K562 (cell line): ENCODE data around the gene NPR1. TPM values are rescaled to one million over a fixed set of nuclear protein-coding genes. Genes with fewer than 3 reads are reported as not detected.

ENCODE experiments used
- ATAC-seq: fragments of 200-7000 bp; cut with Tn5 transposase; 3 replicates; pipeline ENCODE4 v1.9.1; 2020; ENCODE audit warnings: moderate library complexity
- BruUV-seq: library from RNA; stranded (reverse); fragments of 400-500 nt; replicated peaks from 2 replicates; lab custom pipeline; 2021; lab: Mats Ljungman, UMichigan
- CTCF ChIA-PET: fragments of 300-600 bp; formaldehyde crosslinking; extraction: SDS; loops from one replicate; lab custom pipeline; 2021; ENCODE audit warnings: low intra/inter-chr PET ratio; lab: Yijun Ruan, JAX
- POLR2A ChIA-PET: fragments of 300-600, 350-650 bp; sonication (Branson Sonifier 250); formaldehyde crosslinking; extraction: SDS; loops from one replicate; lab custom pipeline; 2021; ENCODE audit warnings: antibody characterized with exemption, inconsistent platforms; lab: Yijun Ruan, JAX
- DNase-seq, 4 experiments: peaks; one replicate each; pipeline versions ENCODE4 v3.0.0 to v3.0.0-alpha.2; 2011 to 2018; ENCODE audit warnings: low spot score in 3 of 4, mixed read lengths in 3 of 4; ENCODE audit errors: extremely low read depth in 1 of 4
- FAIRE-seq: peaks from 2 replicates; lab custom pipeline; 2011; peaks lifted over from hg19 to GRCh38; lab: Jason Lieb, UNC
- H2AFZ ChIP-seq: 2 replicates; pipeline ENCODE4 v1.6.0; 2011; ENCODE audit warnings: low read depth, low read length, control low read depth, inconsistent platforms
- H3K27ac ChIP-seq: fragments of 200-600 bp; 3 replicates; pipeline ENCODE4 v1.8.0; 2011; ENCODE audit warnings: low read depth, mild to moderate bottlenecking, control low read depth, inconsistent platforms, low read length, moderate library complexity, mixed read lengths; ENCODE audit errors: extremely low read depth
- H3K27me3 ChIP-seq, 2 experiments: fragments of 300-600 bp in 1 of 2; 2 replicates in 1 of 2; 3 replicates in 1 of 2; pipeline versions ENCODE4 v1.6.0 to v1.8.0; 2011; ENCODE audit warnings: inconsistent platforms in 2 of 2, low read length in 2 of 2, mild to moderate bottlenecking in 1 of 2, mixed read lengths in 1 of 2, moderate library complexity in 1 of 2; ENCODE audit not compliant: control insufficient read depth in 2 of 2, insufficient read depth in 2 of 2
- H3K36me3 ChIP-seq: fragments of 300-600 bp; 3 replicates; pipeline ENCODE4 v1.8.0; 2011; ENCODE audit warnings: mild to moderate bottlenecking, low read length, inconsistent platforms; ENCODE audit not compliant: control insufficient read depth, insufficient read depth
- H3K4me1 ChIP-seq, 2 experiments: fragments of 200-600 bp in 1 of 2; replicated peaks in 1 of 2; 2 replicates in 1 of 2; 3 replicates in 1 of 2; pipeline versions ENCODE4 v1.5.1 to v1.8.0; 2011; ENCODE audit warnings: inconsistent platforms in 2 of 2, low read length in 2 of 2, mild to moderate bottlenecking in 1 of 2, mixed read lengths in 1 of 2, moderate library complexity in 1 of 2; ENCODE audit not compliant: control insufficient read depth in 2 of 2, insufficient read depth in 2 of 2
- H3K4me2 ChIP-seq: 2 replicates; pipeline ENCODE4 v1.6.1; 2011; ENCODE audit warnings: low read length, control low read depth, inconsistent platforms, mixed read lengths; ENCODE audit not compliant: insufficient read depth
- H3K4me3 ChIP-seq: fragments of 200-600 bp; sonication (generic), shearing (Covaris generic); 2 replicates; pipeline ENCODE4 v1.5.1; 2016; ENCODE audit warnings: control low read depth, inconsistent platforms
- H3K79me2 ChIP-seq: fragments of 200-600 bp; 3 replicates; pipeline ENCODE4 v1.8.0; 2011; ENCODE audit warnings: low read length, inconsistent platforms; ENCODE audit not compliant: control insufficient read depth, insufficient read depth
- H3K9ac ChIP-seq, 2 experiments: 2 replicates each; pipeline versions ENCODE4 v1.6.0 to v1.6.1; 2011; ENCODE audit warnings: low read depth in 2 of 2, low read length in 2 of 2, control low read depth in 1 of 2, inconsistent platforms in 1 of 2, mild to moderate bottlenecking in 1 of 2, mixed read lengths in 1 of 2; ENCODE audit not compliant: insufficient read depth in 1 of 2
- H3K9me1 ChIP-seq: one replicate; pipeline ENCODE4 v1.6.0; 2011; ENCODE audit warnings: inconsistent platforms, mild to moderate bottlenecking, low read length, moderate library complexity; ENCODE audit not compliant: control insufficient read depth, insufficient read depth
- H3K9me3 ChIP-seq: replicated peaks from 2 replicates; pipeline ENCODE4 v1.5.1; 2011; ENCODE audit warnings: low read depth, low read length, inconsistent platforms; ENCODE audit not compliant: control insufficient read depth, insufficient read depth
- H4K20me1 ChIP-seq: replicated peaks from 2 replicates; pipeline ENCODE4 v1.6.1; 2011; ENCODE audit warnings: low read length, inconsistent platforms, mixed read lengths; ENCODE audit not compliant: control insufficient read depth, insufficient read depth
- CBX3 ChIP-seq, 2 experiments: IDR thresholded peaks; 1 replicate in 1 of 2; 2 replicates in 1 of 2; pipeline ENCODE4 v1.6.1; 2012; ENCODE audit warnings: inconsistent platforms in 2 of 2, low read length in 2 of 2, borderline replicate concordance in 1 of 2, control low read depth in 1 of 2
- ERF ChIP-seq: fragments of 450-650 bp; formaldehyde crosslinking; IDR thresholded peaks from 2 replicates; pipeline ENCODE4 v1.4.0; 2020; ENCODE audit warnings: mild to moderate bottlenecking, mixed read lengths
- MBD2 ChIP-seq: sonication (generic); IDR thresholded peaks from 2 replicates; pipeline ENCODE4 v1.6.1; 2016; ENCODE audit warnings: low read depth, borderline replicate concordance
- PHTF2 ChIP-seq: fragments of 250-450 bp; sonication (Bioruptor Pico); IDR thresholded peaks from 2 replicates; pipeline ENCODE4 v1.5.0; 2021; ENCODE audit warnings: mild to moderate bottlenecking
- PTTG1 ChIP-seq: fragments of 450-650 bp; IDR thresholded peaks from 2 replicates; pipeline ENCODE4 v1.6.1; 2016; ENCODE audit warnings: low read depth, mild to moderate bottlenecking, missing genetic modification characterization, missing compliant biosample characterization
- SIN3A ChIP-seq, 2 experiments: fragments of 150-350 bp in 1 of 2; IDR thresholded peaks; 2 replicates each; pipeline ENCODE4 v1.6.1; 2011 to 2016; ENCODE audit warnings: borderline replicate concordance in 2 of 2, low read depth in 2 of 2, low read length in 2 of 2, mild to moderate bottlenecking in 2 of 2, moderate library complexity in 2 of 2; ENCODE audit not compliant: control insufficient read depth in 1 of 2
- SRSF3 ChIP-seq: fragments of 200-400 bp; formaldehyde crosslinking; IDR thresholded peaks from 2 replicates; pipeline ENCODE4 v1.6.1; 2016; ENCODE audit warnings: mild to moderate bottlenecking, low read length, moderate library complexity; ENCODE audit not compliant: insufficient read depth
- ZBTB7A ChIP-seq: IDR thresholded peaks from 2 replicates; pipeline ENCODE4 v1.6.1; 2011; ENCODE audit warnings: low read depth, mild to moderate bottlenecking, low read length, moderate library complexity, borderline replicate concordance; ENCODE audit not compliant: control insufficient read depth
- ZNF561 ChIP-seq: fragments of 450-650 bp; formaldehyde crosslinking; conservative IDR thresholded peaks from 2 replicates; pipeline ENCODE4 v1.4.0; 2020; ENCODE audit warnings: mild to moderate bottlenecking, moderate library complexity
- WGBS: fragments of 100-300 bp; shearing (Covaris generic); methylation state at CpG from one replicate; pipeline ENCODE4 v1.1.6; 2016; ENCODE audit warnings: low coverage, mixed read lengths; ENCODE audit not compliant: insufficient coverage; ENCODE audit errors: missing lambda C conversion rate; 5-methylcytosine and 5-hydroxymethylcytosine counted together
- in situ Hi-C: fragments of 300-500 bp; cut with MboI; formaldehyde crosslinking; loops from 4 replicates; pipeline ENCODE4 v1.15.0; 2018; ENCODE audit warnings: inconsistent platforms, mixed read lengths
- intact Hi-C: fragments of 100-400 bp; cut with micrococcal nuclease; formaldehyde crosslinking; loops from 2 replicates; pipeline ENCODE4 v1.14.2; 2022
- polyA plus RNA-seq, 8 experiments: library from polyadenylated mRNA; depleted of rRNA in 4 of 8; stranded (reverse) in 5 of 8; unstranded in 3 of 8; fragments of >200 nt; fragmentation: Nextera tagmentation in 2 of 8; fragmentation: Illumina TruSeq in 1 of 8; extraction: Ambion mirVana in 2 of 8; extraction: Trizol in 1 of 8; gene quantifications; 2 replicates each; pipeline versions ENCODE4 v1.2.1 to v1.2.3, GENCODE V29; 2011 to 2014; ENCODE audit warnings: inconsistent platforms in 1 of 8, missing spikeins in 1 of 8
- total RNA-seq, 7 experiments: library from RNA; depleted of rRNA in 6 of 7; stranded (reverse); fragments of >200 nt in 6 of 7; fragmentation: Illumina TruSeq in 2 of 7; extraction: Trizol in 2 of 7; gene quantifications; 2 replicates each; pipeline versions ENCODE4 v1.2.1 to v1.2.3, GENCODE V29; 2011 to 2021; ENCODE audit warnings: low replicate concordance in 1 of 7
- TF ChIP-seq, protein P1 (sequence below): fragments of 250-450 bp; sonication (Bioruptor Pico); IDR thresholded peaks from 2 replicates; pipeline ENCODE4 v1.5.0; 2021
- TF ChIP-seq, protein P2 (sequence below): fragments of 250-450 bp; sonication (Bioruptor Pico); IDR thresholded peaks from 2 replicates; pipeline ENCODE4 v1.9.0; 2021; ENCODE audit warnings: mild to moderate bottlenecking
- TF ChIP-seq, protein P3 (sequence below): sonication (generic); formaldehyde crosslinking; IDR thresholded peaks from 2 replicates; pipeline ENCODE4 v1.8.1; 2023; ENCODE audit warnings: mild to moderate bottlenecking, missing genetic modification reagents
- TF ChIP-seq, protein P4 (sequence below): conservative IDR thresholded peaks from 2 replicates; pipeline ENCODE4 v1.6.1; 2011; ENCODE audit warnings: low read depth, mild to moderate bottlenecking, low read length; ENCODE audit not compliant: control insufficient read depth

Gene NPR1
- total and polyA plus RNA-seq, 9 of the 15 experiments (the other 6 are each of a cell fraction or from before 2014, with no cell fraction given): 0.05 to 0.16 (median 0.06) TPM; not detected in 6

GRCh38 chr1:153633754-153634665 lies 44.5 kb upstream of the NPR1 start, which contains the start of gene CHTOP:
CHTOP (plus strand) TSS chr1:153634066; CDS start chr1:153636589, 2,523 bp downstream.
- DNase-seq (peak; percentile 94 to 98 (median 95)), FAIRE-seq (peak; percentile 95)
- H2AFZ ChIP-seq: peak within 1 kb of the TSS; percentile 81
- TF ChIP-seq SRSF3: peak; percentile 94; the same call in 1 of the 2 replicates
- TF ChIP-seq, protein P1, sequence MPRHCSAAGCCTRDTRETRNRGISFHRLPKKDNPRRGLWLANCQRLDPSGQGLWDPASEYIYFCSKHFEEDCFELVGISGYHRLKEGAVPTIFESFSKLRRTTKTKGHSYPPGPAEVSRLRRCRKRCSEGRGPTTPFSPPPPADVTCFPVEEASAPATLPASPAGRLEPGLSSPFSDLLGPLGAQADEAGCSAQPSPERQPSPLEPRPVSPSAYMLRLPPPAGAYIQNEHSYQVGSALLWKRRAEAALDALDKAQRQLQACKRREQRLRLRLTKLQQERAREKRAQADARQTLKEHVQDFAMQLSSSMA (CRISPR knock-in tag): 0 out of 2 replicates have a peak, but pooled peaks have one; percentile 64
- TF ChIP-seq ERF (CRISPR knock-in tag): 0 out of 2 replicates have a peak, but pooled peaks have one; percentile 47
- peak in 1 of 2 experiments; percentile 39; a peak in 1 of 3 replicates for TF ChIP-seq CBX3 (IDR thresholded peaks at IDR 0.05; ENCODE audit: borderline replicate concordance in 1 of 2, low read length in 2 of 2)
- TF ChIP-seq SIN3A (IDR thresholded peaks at IDR 0.05; ENCODE audit: borderline replicate concordance in 2 of 2, control insufficient read depth in 1 of 2, low read depth in 2 of 2, low read length in 2 of 2): peak in 1 of 2 experiments; percentile 81; a peak in 2 of 4 replicates
- TF ChIP-seq ZBTB7A: peak; percentile 78; the same call in 1 of the 2 replicates
- TF ChIP-seq, protein P2, sequence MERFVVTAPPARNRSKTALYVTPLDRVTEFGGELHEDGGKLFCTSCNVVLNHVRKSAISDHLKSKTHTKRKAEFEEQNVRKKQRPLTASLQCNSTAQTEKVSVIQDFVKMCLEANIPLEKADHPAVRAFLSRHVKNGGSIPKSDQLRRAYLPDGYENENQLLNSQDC (CRISPR knock-in tag): no peak
- TF ChIP-seq MBD2: peak; percentile 41; the same call in 1 of the 2 replicates
- TF ChIP-seq ZNF561: no peak
- TF ChIP-seq, protein P3, sequence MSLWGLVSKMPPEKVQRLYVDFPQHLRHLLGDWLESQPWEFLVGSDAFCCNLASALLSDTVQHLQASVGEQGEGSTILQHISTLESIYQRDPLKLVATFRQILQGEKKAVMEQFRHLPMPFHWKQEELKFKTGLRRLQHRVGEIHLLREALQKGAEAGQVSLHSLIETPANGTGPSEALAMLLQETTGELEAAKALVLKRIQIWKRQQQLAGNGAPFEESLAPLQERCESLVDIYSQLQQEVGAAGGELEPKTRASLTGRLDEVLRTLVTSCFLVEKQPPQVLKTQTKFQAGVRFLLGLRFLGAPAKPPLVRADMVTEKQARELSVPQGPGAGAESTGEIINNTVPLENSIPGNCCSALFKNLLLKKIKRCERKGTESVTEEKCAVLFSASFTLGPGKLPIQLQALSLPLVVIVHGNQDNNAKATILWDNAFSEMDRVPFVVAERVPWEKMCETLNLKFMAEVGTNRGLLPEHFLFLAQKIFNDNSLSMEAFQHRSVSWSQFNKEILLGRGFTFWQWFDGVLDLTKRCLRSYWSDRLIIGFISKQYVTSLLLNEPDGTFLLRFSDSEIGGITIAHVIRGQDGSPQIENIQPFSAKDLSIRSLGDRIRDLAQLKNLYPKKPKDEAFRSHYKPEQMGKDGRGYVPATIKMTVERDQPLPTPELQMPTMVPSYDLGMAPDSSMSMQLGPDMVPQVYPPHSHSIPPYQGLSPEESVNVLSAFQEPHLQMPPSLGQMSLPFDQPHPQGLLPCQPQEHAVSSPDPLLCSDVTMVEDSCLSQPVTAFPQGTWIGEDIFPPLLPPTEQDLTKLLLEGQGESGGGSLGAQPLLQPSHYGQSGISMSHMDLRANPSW (CRISPR knock-in tag): 0 out of 2 replicates have a peak, but pooled peaks have one; percentile 72
- TF ChIP-seq, protein P4, sequence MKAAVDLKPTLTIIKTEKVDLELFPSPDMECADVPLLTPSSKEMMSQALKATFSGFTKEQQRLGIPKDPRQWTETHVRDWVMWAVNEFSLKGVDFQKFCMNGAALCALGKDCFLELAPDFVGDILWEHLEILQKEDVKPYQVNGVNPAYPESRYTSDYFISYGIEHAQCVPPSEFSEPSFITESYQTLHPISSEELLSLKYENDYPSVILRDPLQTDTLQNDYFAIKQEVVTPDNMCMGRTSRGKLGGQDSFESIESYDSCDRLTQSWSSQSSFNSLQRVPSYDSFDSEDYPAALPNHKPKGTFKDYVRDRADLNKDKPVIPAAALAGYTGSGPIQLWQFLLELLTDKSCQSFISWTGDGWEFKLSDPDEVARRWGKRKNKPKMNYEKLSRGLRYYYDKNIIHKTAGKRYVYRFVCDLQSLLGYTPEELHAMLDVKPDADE: peak; percentile 38
- no peak for TF ChIP-seq PHTF2 (CRISPR knock-in tag)
- no peak for TF ChIP-seq PTTG1 (tag)

More at GRCh38 chr1:153633754-153634665, 44.5 kb upstream of the NPR1 start, which contains the start of gene CHTOP:
- Histone ChIP-seq H3K27ac (peak within 1 kb of the TSS; percentile 98), H3K27me3 (no peaks in the 10 kb centered on the region), H3K4me3 (peak within 1 kb of the TSS; percentile 89), H4K20me1 (no peaks in the 10 kb centered on the region; the same call in 1 of the 2 replicates), H3K9me1 (no peaks in the 10 kb centered on the region), H3K9ac (peak within 1 kb of the TSS; percentile 100), H3K4me1 (peaks cover 17 to 20% of the 10 kb centered on the region in 2 experiments), H3K4me2 (peak within 1 kb of the TSS; percentile 88), H3K36me3 (peaks cover 35% of the 10 kb centered on the region), H3K79me2 (peaks cover 46% of the 10 kb centered on the region), H3K9me3 (no peaks in the 10 kb centered on the region)
- ChIA-PET POLR2A (interaction anchor here (0.5 to 11.6 kb wide), 24 partner anchors 10 to 913 kb away, joined by 3 to 205 read pairs (median 3); partner anchors contain the start of genes S100A14 and SNAPIN), CTCF (no interaction called here)
- BruUV-seq: TSS peak; percentile 85
- peak; percentile 94 for ATAC-seq
- intact Hi-C loops: loop anchor here (1.0 to 5.0 kb wide), 2 partner anchors 37 to 102 kb away; no protein-coding TSS in a partner anchor
- in situ Hi-C loops: no loop called here
- under 1% methylated on average over 60 of the region's 65 CpGs for WGBS
